HEK293 (cell line): ENCODE results near the gene LMO2.

ENCODE experiments used
- CTCF ChIA-PET: fragments of 350-600 bp; formaldehyde crosslinking; extraction: SDS; loops from one replicate; lab custom pipeline; 2021; ENCODE audit warnings: antibody characterized with exemption; lab: Yijun Ruan, JAX
- POLR2A ChIA-PET: fragments of 300-600 bp; formaldehyde crosslinking; extraction: SDS; loops from one replicate; lab custom pipeline; 2020; ENCODE audit warnings: antibody characterized with exemption, inconsistent platforms; lab: Yijun Ruan, JAX
- H3K27ac ChIP-seq: fragments of 200-500 bp; sonication (Bioruptor generic); 2 replicates; pipeline ENCODE4 v1.5.1; 2014; ENCODE audit warnings: low read depth, low read length, control low read depth, inconsistent platforms; ENCODE audit errors: extremely low read depth
- H3K36me3 ChIP-seq, 2 experiments: fragments of 200-500 bp in 1 of 2; sonication (Bioruptor generic) in 1 of 2; 1 replicate in 1 of 2; 2 replicates in 1 of 2; pipeline ENCODE4 v1.5.1; 2014 to 2017; ENCODE audit warnings: inconsistent platforms in 2 of 2, low read length in 2 of 2; ENCODE audit not compliant: control insufficient read depth in 2 of 2, insufficient read depth in 1 of 2
- H3K4me1 ChIP-seq: fragments of 200-500 bp; sonication (Bioruptor generic); 2 replicates; pipeline ENCODE4 v1.5.1; 2014; ENCODE audit warnings: mild to moderate bottlenecking, low read length, inconsistent platforms; ENCODE audit not compliant: control insufficient read depth, insufficient read depth
- H3K4me3 ChIP-seq: 2 replicates; pipeline ENCODE4 v1.5.1; 2011; ENCODE audit warnings: low read depth, mild to moderate bottlenecking, control low read depth, low read length, moderate library complexity
- H3K9me3 ChIP-seq: fragments of 200-500 bp; sonication (Bioruptor generic); 2 replicates; pipeline ENCODE4 v1.5.1; 2014; ENCODE audit warnings: low read depth, low read length, inconsistent platforms; ENCODE audit not compliant: control insufficient read depth, insufficient read depth
- MZF1 ChIP-seq: fragments of 450-650 bp; formaldehyde crosslinking; IDR thresholded peaks from 2 replicates; pipeline ENCODE4 v1.5.1; 2017; ENCODE audit warnings: missing biosample characterization, missing genetic modification characterization, borderline replicate concordance
- PRDM1 ChIP-seq: fragments of 450-650 bp; formaldehyde crosslinking; IDR thresholded peaks from 2 replicates; pipeline ENCODE4; 2016; ENCODE audit warnings: missing biosample characterization, missing genetic modification characterization
- SALL2 ChIP-seq: fragments of 450-650 bp; formaldehyde crosslinking; IDR thresholded peaks from 2 replicates; pipeline ENCODE4 v1.5.0; 2017; ENCODE audit warnings: missing biosample characterization, mild to moderate bottlenecking, missing genetic modification characterization, borderline replicate concordance
- SCRT2 ChIP-seq: fragments of 450-650 bp; formaldehyde crosslinking; IDR thresholded peaks from 2 replicates; pipeline ENCODE4 v1.5.1; 2016; ENCODE audit warnings: missing biosample characterization, missing genetic modification characterization
- SP7 ChIP-seq: fragments of 450-650 bp; formaldehyde crosslinking; IDR thresholded peaks from 2 replicates; pipeline ENCODE4 v1.5.1; 2016; ENCODE audit warnings: missing biosample characterization, missing genetic modification characterization
- YY2 ChIP-seq: fragments of 450-650 bp; formaldehyde crosslinking; IDR thresholded peaks from 2 replicates; pipeline ENCODE4 v1.5.1; 2016; ENCODE audit warnings: missing biosample characterization, missing genetic modification characterization
- ZBTB1 ChIP-seq: fragments of 450-650 bp; formaldehyde crosslinking; IDR thresholded peaks from 2 replicates; pipeline ENCODE4 v1.5.1; 2016; ENCODE audit warnings: missing biosample characterization, missing genetic modification characterization
- ZBTB10 ChIP-seq: fragments of 450-650 bp; formaldehyde crosslinking; IDR thresholded peaks from 2 replicates; pipeline ENCODE4 v1.5.1; 2016; ENCODE audit warnings: missing biosample characterization, missing genetic modification characterization
- ZNF221 ChIP-seq: fragments of 450-650 bp; formaldehyde crosslinking; IDR thresholded peaks from 2 replicates; pipeline ENCODE4 v1.5.1; 2017; ENCODE audit warnings: missing biosample characterization, missing genetic modification characterization, borderline replicate concordance
- ZNF23 ChIP-seq: fragments of 450-650 bp; formaldehyde crosslinking; IDR thresholded peaks from 2 replicates; pipeline ENCODE4 v1.5.1; 2016; ENCODE audit warnings: missing biosample characterization, missing genetic modification characterization, borderline replicate concordance
- ZNF280D ChIP-seq: fragments of 450-650 bp; formaldehyde crosslinking; IDR thresholded peaks from 2 replicates; pipeline ENCODE4 v1.5.1; 2016; ENCODE audit warnings: missing biosample characterization, missing genetic modification characterization
- ZNF354C ChIP-seq: fragments of 450-650 bp; formaldehyde crosslinking; IDR thresholded peaks from 2 replicates; pipeline ENCODE4 v1.5.1; 2016; ENCODE audit warnings: missing biosample characterization, missing genetic modification characterization, low read depth, borderline replicate concordance
- ZNF449 ChIP-seq: fragments of 450-650 bp; formaldehyde crosslinking; IDR thresholded peaks from 2 replicates; pipeline ENCODE4 v1.5.1; 2017; ENCODE audit warnings: missing biosample characterization, mild to moderate bottlenecking, missing genetic modification characterization, moderate library complexity
- ZNF623 ChIP-seq: fragments of 450-650 bp; formaldehyde crosslinking; IDR thresholded peaks from 2 replicates; pipeline ENCODE4 v1.5.1; 2016; ENCODE audit warnings: missing biosample characterization, missing genetic modification characterization
- ZNF624 ChIP-seq: fragments of 450-650 bp; formaldehyde crosslinking; IDR thresholded peaks from 2 replicates; pipeline ENCODE4 v1.5.1; 2017; ENCODE audit warnings: missing biosample characterization, missing genetic modification characterization
- ZNF658 ChIP-seq: fragments of 450-650 bp; formaldehyde crosslinking; IDR thresholded peaks from 2 replicates; pipeline ENCODE4; 2016; ENCODE audit warnings: missing biosample characterization, missing genetic modification characterization
- ZNF664 ChIP-seq: fragments of 450-650 bp; formaldehyde crosslinking; IDR thresholded peaks from 2 replicates; pipeline ENCODE4 v1.5.1; 2016; ENCODE audit warnings: missing biosample characterization, missing genetic modification characterization
- ZNF677 ChIP-seq: fragments of 450-650 bp; IDR thresholded peaks from 2 replicates; pipeline ENCODE4 v1.5.0; 2018; ENCODE audit warnings: missing biosample characterization, mild to moderate bottlenecking, missing genetic modification characterization, moderate library complexity
- ZNF791 ChIP-seq: fragments of 450-650 bp; formaldehyde crosslinking; IDR thresholded peaks from 2 replicates; pipeline ENCODE4 v1.5.1; 2016; ENCODE audit warnings: missing biosample characterization, missing genetic modification characterization
- ZNF830 ChIP-seq: fragments of 450-650 bp; IDR thresholded peaks from 2 replicates; pipeline ENCODE4 v1.5.0; 2018; ENCODE audit warnings: missing biosample characterization, missing genetic modification characterization, low read depth, mild to moderate bottlenecking, moderate library complexity
- ZSCAN16 ChIP-seq: fragments of 450-650 bp; formaldehyde crosslinking; IDR thresholded peaks from 2 replicates; pipeline ENCODE4 v1.5.1; 2016; ENCODE audit warnings: missing biosample characterization, missing genetic modification characterization
- TF ChIP-seq, protein P1 (sequence below): fragments of 450-650 bp; formaldehyde crosslinking; IDR thresholded peaks from 2 replicates; pipeline ENCODE4 v1.5.1; 2016; ENCODE audit warnings: missing biosample characterization, missing genetic modification characterization, borderline replicate concordance
- TF ChIP-seq, protein P2 (sequence below): fragments of 450-650 bp; formaldehyde crosslinking; IDR thresholded peaks from 2 replicates; pipeline ENCODE4 v1.5.1; 2016; ENCODE audit warnings: missing biosample characterization, missing genetic modification characterization, low read depth

Gene LMO2

GRCh38 chr11:33912405-33913361 is 20.8 kb upstream of the LMO2 start (continued):
- TF ChIP-seq, protein P1, sequence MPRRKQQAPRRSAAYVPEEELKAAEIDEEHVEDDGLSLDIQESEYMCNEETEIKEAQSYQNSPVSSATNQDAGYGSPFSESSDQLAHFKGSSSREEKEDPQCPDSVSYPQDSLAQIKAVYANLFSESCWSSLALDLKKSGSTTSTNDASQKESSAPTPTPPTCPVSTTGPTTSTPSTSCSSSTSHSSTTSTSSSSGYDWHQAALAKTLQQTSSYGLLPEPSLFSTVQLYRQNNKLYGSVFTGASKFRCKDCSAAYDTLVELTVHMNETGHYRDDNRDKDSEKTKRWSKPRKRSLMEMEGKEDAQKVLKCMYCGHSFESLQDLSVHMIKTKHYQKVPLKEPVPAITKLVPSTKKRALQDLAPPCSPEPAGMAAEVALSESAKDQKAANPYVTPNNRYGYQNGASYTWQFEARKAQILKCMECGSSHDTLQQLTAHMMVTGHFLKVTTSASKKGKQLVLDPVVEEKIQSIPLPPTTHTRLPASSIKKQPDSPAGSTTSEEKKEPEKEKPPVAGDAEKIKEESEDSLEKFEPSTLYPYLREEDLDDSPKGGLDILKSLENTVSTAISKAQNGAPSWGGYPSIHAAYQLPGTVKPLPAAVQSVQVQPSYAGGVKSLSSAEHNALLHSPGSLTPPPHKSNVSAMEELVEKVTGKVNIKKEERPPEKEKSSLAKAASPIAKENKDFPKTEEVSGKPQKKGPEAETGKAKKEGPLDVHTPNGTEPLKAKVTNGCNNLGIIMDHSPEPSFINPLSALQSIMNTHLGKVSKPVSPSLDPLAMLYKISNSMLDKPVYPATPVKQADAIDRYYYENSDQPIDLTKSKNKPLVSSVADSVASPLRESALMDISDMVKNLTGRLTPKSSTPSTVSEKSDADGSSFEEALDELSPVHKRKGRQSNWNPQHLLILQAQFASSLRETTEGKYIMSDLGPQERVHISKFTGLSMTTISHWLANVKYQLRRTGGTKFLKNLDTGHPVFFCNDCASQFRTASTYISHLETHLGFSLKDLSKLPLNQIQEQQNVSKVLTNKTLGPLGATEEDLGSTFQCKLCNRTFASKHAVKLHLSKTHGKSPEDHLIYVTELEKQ (tag by site-specific recombination) = peak; percentile 62; the same call in 1 of the 2 replicates
- peak; percentile 61 for TF ChIP-seq SCRT2 (tag by site-specific recombination)
- TF ChIP-seq PRDM1 (tag by site-specific recombination) = no peak
- no peak for TF ChIP-seq MZF1
- no peak for TF ChIP-seq ZNF354C (tag by site-specific recombination)

DNA sequence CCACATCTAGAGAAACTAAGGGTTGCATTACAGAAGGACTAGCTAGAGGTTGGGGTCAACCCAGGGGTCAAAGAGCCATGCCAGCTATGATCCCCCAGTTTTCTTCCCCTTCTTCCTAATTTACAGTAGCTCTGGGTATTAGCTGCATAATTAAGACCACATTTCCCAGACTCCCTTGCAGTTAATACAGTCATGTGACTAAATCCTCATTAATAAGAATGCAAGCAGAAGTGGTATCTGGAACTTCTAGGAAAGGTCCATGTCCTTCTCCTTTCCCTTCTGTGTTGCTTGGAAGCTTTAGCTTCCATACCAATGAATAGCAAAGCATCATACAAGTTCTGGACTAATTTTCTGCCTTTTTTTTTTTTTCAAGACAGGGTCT is 19.1 kb upstream of the LMO2 start:
- Histone ChIP-seq H3K36me3 (no peaks in the 10 kb centered on the region), H3K9me3 (no peaks in the 10 kb centered on the region), H3K4me1 (no peaks in the 10 kb centered on the region), H3K27ac (no peak overlapping the region), H3K4me3 (no peak overlapping the region)
- POLR2A ChIA-PET = no interaction called here
- CTCF ChIA-PET = no interaction called here
- TF ChIP-seq SP7 (tag by site-specific recombination) (no peak), YY2 (tag by site-specific recombination) (no peak), ZNF658 (tag by site-specific recombination) (no peak), ZNF791 (tag by site-specific recombination) (no peak), SALL2 (tag by site-specific recombination) (no peak), ZBTB10 (no peak), ZSCAN16 (tag by site-specific recombination) (no peak), ZNF830 (no peak), ZNF449 (tag by site-specific recombination) (no peak), ZNF221 (no peak), ZNF623 (tag by site-specific recombination) (no peak), ZNF23 (tag by site-specific recombination) (no peak), ZNF280D (tag by site-specific recombination) (no peak), ZNF664 (no peak), ZNF624 (tag by site-specific recombination) (no peak), ZNF677 (no peak), ZBTB1 (tag by site-specific recombination) (no peak)
- TF ChIP-seq, protein P2, sequence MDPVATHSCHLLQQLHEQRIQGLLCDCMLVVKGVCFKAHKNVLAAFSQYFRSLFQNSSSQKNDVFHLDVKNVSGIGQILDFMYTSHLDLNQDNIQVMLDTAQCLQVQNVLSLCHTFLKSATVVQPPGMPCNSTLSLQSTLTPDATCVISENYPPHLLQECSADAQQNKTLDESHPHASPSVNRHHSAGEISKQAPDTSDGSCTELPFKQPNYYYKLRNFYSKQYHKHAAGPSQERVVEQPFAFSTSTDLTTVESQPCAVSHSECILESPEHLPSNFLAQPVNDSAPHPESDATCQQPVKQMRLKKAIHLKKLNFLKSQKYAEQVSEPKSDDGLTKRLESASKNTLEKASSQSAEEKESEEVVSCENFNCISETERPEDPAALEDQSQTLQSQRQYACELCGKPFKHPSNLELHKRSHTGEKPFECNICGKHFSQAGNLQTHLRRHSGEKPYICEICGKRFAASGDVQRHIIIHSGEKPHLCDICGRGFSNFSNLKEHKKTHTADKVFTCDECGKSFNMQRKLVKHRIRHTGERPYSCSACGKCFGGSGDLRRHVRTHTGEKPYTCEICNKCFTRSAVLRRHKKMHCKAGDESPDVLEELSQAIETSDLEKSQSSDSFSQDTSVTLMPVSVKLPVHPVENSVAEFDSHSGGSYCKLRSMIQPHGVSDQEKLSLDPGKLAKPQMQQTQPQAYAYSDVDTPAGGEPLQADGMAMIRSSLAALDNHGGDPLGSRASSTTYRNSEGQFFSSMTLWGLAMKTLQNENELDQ (tag by site-specific recombination) = no peak
